Pancreas (tissue), 10 donors: ENCODE results near the gene YEATS2. TPM values are rescaled to one million over a fixed set of nuclear protein-coding genes. Genes with fewer than 3 reads are reported as not detected.
"Not testable (repeated sequence)": the region's sequence is repeated elsewhere in the genome, so short reads cannot be mapped to it uniquely, and the experiment has no call there.

ENCODE experiments used
- ATAC-seq, 4 donors: fragments of 200-7000 bp; cut with Tn5 transposase; one replicate each; pipeline versions ENCODE4 v1.8.0 to v1.9.1; 2020; ENCODE audit warnings: mild to moderate bottlenecking in 4 of 4, moderate library complexity in 4 of 4
- DNase-seq, 6 donors: peaks; one replicate each; pipeline ENCODE4 v3.0.0-alpha.2; 2020
- FAIRE-seq: peaks from 2 replicates; lab custom pipeline; 2012; peaks lifted over from hg19 to GRCh38; lab: Jason Lieb, UNC
- H3K27ac ChIP-seq, 4 donors: fragments of 200-600 bp; sonication (generic); 1 replicate in 3 of 4; 2 replicates in 1 of 4; pipeline versions ENCODE4 v1.5.0 to v1.8.0; 2020
- H3K27me3 ChIP-seq, 4 donors: fragments of 200-600 bp; one replicate each; pipeline ENCODE4 v1.8.0; 2021
- H3K36me3 ChIP-seq, 3 donors: fragments of 200-600 bp; sonication (generic) in 1 of 3; one replicate each; pipeline versions ENCODE4 v1.5.0 to v1.8.0; 2020 to 2021
- H3K4me1 ChIP-seq, 3 donors: fragments of 200-600 bp; one replicate each; pipeline ENCODE4 v1.8.0; 2021
- H3K4me3 ChIP-seq, 4 donors: fragments of 200-600 bp; sonication (generic) in 2 of 4; one replicate each; pipeline versions ENCODE4 v1.5.0 to v1.8.0; 2020 to 2021
- H3K9me3 ChIP-seq, 4 donors: fragments of 200-600 bp; one replicate each; pipeline ENCODE4 v1.8.0; 2021
- WGBS, 2 donors: extraction: QIAGEN DNeasy Blood & Tissue Kit; methylation state at CpG; one replicate each; pipeline ENCODE4 v1.1.7; 2013; 5-methylcytosine and 5-hydroxymethylcytosine counted together
- intact Hi-C, 3 donors: fragments of 100-400 bp; cut with DNase I; formaldehyde crosslinking; loops; one replicate each; pipeline versions ENCODE4 v1.11.1 to v1.14.2; 2022
- polyA plus RNA-seq, 2 donors: library from polyadenylated mRNA; stranded (reverse); fragments of 200-250 nt; gene quantifications; one replicate each; pipeline ENCODE4 v1.2.3, GENCODE V29; 2013
- total RNA-seq, 6 donors: library from RNA; stranded (reverse); fragmentation: NEBNext Ultra II Directional in 4 of 6; extraction: Animal tissue kit (Norgen Biotek cat#: 25700) in 4 of 6; gene quantifications; one replicate each; pipeline versions ENCODE4 v1.2.1 to v1.2.4, GENCODE V29; 2021 to 2023
- TF ChIP-seq, protein P1 (sequence below), 4 donors: fragments of 200-600 bp; sonication (generic) in 3 of 4; IDR thresholded peaks; one replicate each; pipeline versions ENCODE4 v1.5.0 to v1.8.0; 2021; ENCODE audit warnings: antibody characterized with exemption in 4 of 4
- donor health status: healthy with polysubstance abuse.
- donor health status: DM: no; HTN: no; CAD: no; lungs with moderate emphysema.
- donor health status: DM: no; HTN: no; CAD: no.
- donor health status: control.
- donor health status: control.
- donor health status: Bipolar disorder and iron deficiency.
- donor health status: DM: yes; HTN: yes; CAD: no.
- donor health status: DM: no; HTN: no; CAD: no.
- donor health status: DM: no; HTN: no; CAD: no.
- donor health status: DM: yes; HTN: yes; CAD: no.

The YEATS2 gene
- total and polyA plus RNA-seq, 8 donors = 5.7 to 12.8 (median 6.4) TPM

DNA sequence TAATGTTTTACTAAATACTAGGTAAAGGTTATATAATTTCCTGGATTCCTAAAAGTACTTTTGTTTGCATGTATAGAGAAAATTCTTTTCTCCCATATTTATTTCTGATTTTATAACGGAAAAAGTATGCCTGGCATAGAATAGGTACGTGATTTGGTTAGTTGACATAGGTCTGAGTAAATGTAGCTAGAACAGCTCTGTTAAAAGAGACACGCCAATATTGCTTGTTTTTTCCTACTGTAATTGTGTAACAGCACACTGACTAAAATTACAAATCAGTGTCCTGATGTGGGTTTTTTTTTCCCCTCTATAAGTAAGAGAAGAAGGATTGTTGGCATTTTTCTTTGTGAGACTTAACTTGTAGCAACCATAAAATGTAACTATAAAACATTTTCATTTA lies 35.5 kb upstream of the YEATS2 start:
- intact Hi-C loops = no loop called here
- TF ChIP-seq, protein P1, sequence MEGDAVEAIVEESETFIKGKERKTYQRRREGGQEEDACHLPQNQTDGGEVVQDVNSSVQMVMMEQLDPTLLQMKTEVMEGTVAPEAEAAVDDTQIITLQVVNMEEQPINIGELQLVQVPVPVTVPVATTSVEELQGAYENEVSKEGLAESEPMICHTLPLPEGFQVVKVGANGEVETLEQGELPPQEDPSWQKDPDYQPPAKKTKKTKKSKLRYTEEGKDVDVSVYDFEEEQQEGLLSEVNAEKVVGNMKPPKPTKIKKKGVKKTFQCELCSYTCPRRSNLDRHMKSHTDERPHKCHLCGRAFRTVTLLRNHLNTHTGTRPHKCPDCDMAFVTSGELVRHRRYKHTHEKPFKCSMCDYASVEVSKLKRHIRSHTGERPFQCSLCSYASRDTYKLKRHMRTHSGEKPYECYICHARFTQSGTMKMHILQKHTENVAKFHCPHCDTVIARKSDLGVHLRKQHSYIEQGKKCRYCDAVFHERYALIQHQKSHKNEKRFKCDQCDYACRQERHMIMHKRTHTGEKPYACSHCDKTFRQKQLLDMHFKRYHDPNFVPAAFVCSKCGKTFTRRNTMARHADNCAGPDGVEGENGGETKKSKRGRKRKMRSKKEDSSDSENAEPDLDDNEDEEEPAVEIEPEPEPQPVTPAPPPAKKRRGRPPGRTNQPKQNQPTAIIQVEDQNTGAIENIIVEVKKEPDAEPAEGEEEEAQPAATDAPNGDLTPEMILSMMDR (IDR thresholded peaks at IDR 0.05) = no peak
- H3K27ac ChIP-seq = no peak overlapping the region
- H3K36me3 ChIP-seq = peaks cover 0 to 33% (median 13%) of the 10 kb centered on the region in 3 donors
- H3K4me3 ChIP-seq = no peak overlapping the region
- 7 to 30% methylated on average over 3 of the region's 3 CpGs for WGBS, 2 donors
- DNase-seq (no peak), FAIRE-seq (no peak), ATAC-seq (peak in 3 of 4 donors; percentile 36 to 58 (median 39))
- H3K4me1 ChIP-seq = peaks cover 0 to 10% (median 0%) of the 10 kb centered on the region in 3 donors
- no peaks in the 10 kb centered on the region for H3K9me3 ChIP-seq
- no peaks in the 10 kb centered on the region for H3K27me3 ChIP-seq

DNA sequence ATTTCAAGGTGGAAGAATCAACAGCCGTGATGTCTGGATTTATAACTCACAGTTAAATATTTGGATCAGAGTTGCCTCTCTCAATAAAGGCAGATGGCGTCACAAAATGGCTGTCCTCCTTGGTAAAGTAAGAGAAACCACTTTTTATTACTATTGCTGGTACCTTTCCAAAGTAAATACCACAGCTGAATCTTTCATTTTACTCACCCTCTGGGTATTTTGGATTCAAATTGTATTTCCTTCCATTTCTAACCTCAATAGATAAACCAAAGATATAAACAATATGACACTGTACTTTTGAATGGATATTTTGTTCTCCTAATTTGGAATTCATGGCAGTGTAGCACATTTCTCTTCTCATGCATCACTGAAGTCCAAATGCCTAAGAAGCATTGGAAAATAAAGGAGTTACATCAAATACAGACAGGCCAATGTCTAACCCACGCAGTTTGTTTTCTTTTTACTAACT lies 32.6 kb upstream of the YEATS2 start:
- Histone ChIP-seq H3K36me3 (peaks cover 0 to 51% (median 18%) of the 10 kb centered on the region in 3 donors), H3K4me3 (no peak overlapping the region), H3K4me1 (peaks cover 0 to 10% (median 0%) of the 10 kb centered on the region in 3 donors), H3K27me3 (no peaks in the 10 kb centered on the region), H3K9me3 (no peaks in the 10 kb centered on the region), H3K27ac (no peak overlapping the region)
- intact Hi-C loops = no loop called here
- peak; percentile 77 for FAIRE-seq
- ATAC-seq = no peak
- TF ChIP-seq, protein P1 (IDR thresholded peaks at IDR 0.05) = no peak
- WGBS, 2 donors = 79 to 81% methylated on average over 3 of the region's 3 CpGs
- DNase-seq = no peak

DNA sequence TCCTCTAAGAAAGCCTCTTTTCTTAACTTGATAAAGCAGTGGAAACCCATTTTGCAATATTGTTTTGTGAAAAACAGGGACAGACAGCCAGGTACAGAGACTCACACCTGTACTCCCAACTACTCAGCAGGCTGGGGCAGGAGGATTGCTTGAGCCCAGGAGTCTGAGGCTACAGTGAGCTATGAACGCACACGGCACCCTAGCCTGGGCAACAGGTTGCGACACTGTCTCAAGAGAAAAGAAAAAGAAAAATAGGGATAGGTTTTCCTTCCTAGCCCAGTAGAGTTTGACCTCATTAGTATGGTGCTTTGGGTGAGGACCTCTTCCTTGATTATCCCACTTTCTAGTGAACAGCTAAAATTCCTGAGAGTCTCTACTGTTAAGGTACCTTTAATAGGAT lies 17.5 kb upstream of the YEATS2 start:
- Histone ChIP-seq H3K27ac (no peak overlapping the region), H3K36me3 (peaks cover 0 to 26% (median 0%) of the 10 kb centered on the region in 3 donors), H3K4me1 (no peaks in the 10 kb centered on the region), H3K9me3 (no peaks in the 10 kb centered on the region), H3K27me3 (no peaks in the 10 kb centered on the region), H3K4me3 (no peak overlapping the region)
- DNase-seq (no peak), ATAC-seq (no peak), FAIRE-seq (no peak)
- 85 to 95% methylated on average over 3 of the region's 3 CpGs for WGBS, 2 donors
- TF ChIP-seq, protein P1 (IDR thresholded peaks at IDR 0.05) = no peak
- intact Hi-C loops = no loop called here

DNA sequence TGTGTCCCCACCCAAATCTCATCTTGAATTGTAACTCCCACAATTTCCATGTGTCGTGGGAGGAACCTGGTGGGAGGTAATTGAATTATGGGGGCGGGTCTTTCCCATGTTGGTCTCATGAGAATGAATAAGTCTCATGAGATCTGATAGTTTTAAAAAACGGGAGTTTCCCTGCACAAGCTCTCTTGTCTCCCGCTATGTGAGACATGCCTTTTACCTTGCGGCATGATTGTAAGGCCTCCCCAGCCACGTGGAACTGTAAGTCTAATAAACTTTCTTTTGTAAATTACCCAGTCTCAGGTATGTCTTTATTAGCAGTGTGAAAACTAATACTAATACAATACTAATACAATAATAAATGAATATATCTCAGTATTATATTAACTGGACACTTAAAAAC lies 9.9 kb upstream of the YEATS2 start:
- intact Hi-C loops = no loop called here
- no peaks in the 10 kb centered on the region for H3K9me3 ChIP-seq
- H3K36me3 ChIP-seq = no peaks in the 10 kb centered on the region
- H3K27me3 ChIP-seq = no peaks in the 10 kb centered on the region
- no peak for ATAC-seq
- no peaks in the 10 kb centered on the region for H3K4me1 ChIP-seq
- no peak for DNase-seq
- no peak overlapping the region for H3K27ac ChIP-seq
- FAIRE-seq = no peak
- H3K4me3 ChIP-seq = no peak overlapping the region
- 81 to 87% methylated on average over 6 of the region's 6 CpGs for WGBS, 2 donors
- TF ChIP-seq, protein P1 (IDR thresholded peaks at IDR 0.05) = no peak

DNA sequence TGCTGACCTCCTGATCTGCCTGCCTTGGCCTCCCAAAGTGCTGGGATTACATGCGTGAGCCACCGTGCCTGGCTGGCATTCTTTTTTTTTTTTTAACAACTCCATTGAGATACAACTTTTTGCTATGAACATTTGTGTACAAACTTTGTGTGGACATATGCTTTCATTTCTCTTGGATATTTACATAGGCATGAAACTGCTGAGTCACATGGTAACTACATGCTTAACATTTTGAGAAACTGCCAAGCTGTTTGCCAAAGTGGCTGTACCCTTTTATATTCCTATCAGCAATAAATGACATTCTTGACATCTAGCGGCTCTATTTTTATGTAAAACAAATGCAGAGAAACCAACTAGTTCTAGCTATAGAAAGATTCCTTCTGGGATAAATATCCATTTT lies 8.7 kb upstream of the YEATS2 start:
- Histone ChIP-seq H3K4me3 (no peak overlapping the region), H3K27ac (no peak overlapping the region), H3K4me1 (no peaks in the 10 kb centered on the region), H3K36me3 (no peaks in the 10 kb centered on the region), H3K27me3 (no peaks in the 10 kb centered on the region), H3K9me3 (no peaks in the 10 kb centered on the region)
- FAIRE-seq (no peak), DNase-seq (no peak), ATAC-seq (peak; percentile 73 to 89 (median 86))
- TF ChIP-seq, protein P1 (IDR thresholded peaks at IDR 0.05) = no peak
- intact Hi-C loops = no loop called here
- WGBS, 2 donors = 23 to 25% methylated on average over 3 of the region's 3 CpGs

DNA sequence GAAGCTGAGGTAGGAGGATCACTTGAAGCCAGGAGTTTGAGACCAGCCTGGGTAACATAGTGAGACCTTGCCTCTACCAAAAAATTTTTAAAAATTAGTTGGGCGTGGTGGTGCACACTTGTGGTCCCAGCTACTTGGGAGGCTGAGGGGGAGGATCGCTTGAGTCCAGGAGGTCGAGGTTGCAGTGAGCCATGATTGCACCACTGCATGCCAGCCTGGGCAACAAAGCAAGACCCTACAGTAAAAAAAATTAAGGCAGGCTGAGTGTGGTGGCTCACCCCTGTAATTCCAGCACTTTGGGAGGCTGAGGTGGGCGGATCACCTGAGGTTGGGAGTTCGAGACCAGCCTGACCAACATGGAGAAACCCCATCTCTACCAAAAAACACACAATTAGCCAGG lies 8.0 kb upstream of the YEATS2 start:
- DNase-seq, FAIRE-seq, H3K27ac ChIP-seq, H3K9me3 ChIP-seq, intact Hi-C loops, ATAC-seq, H3K36me3 ChIP-seq, H3K27me3 ChIP-seq, H3K4me3 ChIP-seq, H3K4me1 ChIP-seq: not testable (repeated sequence)
- WGBS, 2 donors = 94 to 95% methylated on average over 5 of the region's 5 CpGs
